ELR (cell line): ENCODE data around the gene TSPO2.

ENCODE experiments used
- DNase-seq: peaks from one replicate; pipeline ENCODE4 v3.0.0-alpha.2; 2015; ENCODE audit warnings: low read depth

Gene TSPO2

GRCh38 chr6:41075651-41076626, 33.7 kb downstream of the TSPO2 start:
- no peak for DNase-seq

- no peak for DNase-seq
Measured at GRCh38 chr6:41077536-41077935, 35.3 kb downstream of the TSPO2 start.

DNA sequence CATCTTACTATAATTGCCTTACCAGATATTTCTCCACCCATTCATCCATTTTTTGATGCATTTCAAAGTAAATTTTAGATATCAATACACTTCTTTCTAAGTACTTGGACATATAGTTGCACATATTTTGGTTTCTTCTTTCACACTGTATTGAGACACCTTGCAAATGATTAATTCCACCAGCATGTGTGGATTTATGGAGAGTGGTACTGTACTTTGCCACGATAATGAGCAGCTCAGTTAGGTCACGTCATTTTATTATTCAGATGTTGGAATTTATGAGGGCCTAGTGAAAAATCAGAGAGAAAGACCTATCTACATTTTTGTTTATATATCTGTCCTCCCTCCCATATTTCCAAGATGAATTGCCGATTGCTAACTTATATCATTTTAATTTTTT, 35.8 kb downstream of the TSPO2 start:
- no peak for DNase-seq

GRCh38 chr6:41079080-41079479, 36.8 kb downstream of the TSPO2 start:
- no peak for DNase-seq

DNA sequence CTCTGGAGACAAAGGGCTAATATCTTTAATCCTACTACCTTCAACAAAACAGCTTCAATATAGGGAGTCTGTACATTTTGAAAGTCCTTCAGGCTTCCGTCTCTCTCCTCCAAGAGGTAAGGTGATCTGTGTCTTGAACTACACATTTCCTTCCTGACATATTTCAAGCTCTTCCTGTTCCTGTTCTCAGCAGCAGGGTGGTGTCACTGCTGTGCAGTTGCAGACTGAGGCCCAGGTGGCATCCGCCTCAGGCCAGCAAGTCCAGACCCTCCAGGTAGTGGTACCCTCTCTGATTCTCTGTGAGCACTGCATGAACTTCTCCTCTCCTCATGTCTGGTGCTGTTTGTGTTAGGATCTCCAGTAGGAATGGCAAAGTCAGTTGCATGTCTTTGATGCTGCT, 38.4 kb downstream of the TSPO2 start:
- DNase-seq: no peak

- DNase-seq: no peak
Measured at GRCh38 chr6:41083072-41083471, 40.8 kb downstream of the TSPO2 start.

- DNase-seq: no peak
Measured at GRCh38 chr6:41085182-41085581, 42.9 kb downstream of the TSPO2 start.

DNA sequence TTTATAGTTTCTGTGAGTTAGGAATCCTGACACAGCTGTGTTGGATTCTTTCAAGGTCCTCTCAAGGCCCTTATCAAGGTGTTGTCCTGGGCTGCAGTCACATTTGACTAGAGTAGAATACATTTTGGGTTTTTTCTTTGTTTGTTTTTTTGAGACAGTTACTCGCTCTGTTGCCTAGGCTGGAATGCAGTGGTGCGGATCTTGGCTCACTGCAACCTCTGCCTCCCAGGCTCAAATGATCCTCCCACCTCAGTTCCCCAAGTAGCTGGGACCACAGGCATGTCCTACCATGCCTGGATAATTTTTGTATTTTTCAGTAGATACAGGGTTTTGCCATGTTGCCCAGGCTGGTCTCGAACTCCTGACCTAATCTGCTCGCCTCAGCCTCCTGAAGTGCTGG, 46.2 kb downstream of the TSPO2 start:
- no peak for DNase-seq

GRCh38 chr6:41090841-41091761, 48.8 kb downstream of the TSPO2 start:
- DNase-seq: no peak

DNA sequence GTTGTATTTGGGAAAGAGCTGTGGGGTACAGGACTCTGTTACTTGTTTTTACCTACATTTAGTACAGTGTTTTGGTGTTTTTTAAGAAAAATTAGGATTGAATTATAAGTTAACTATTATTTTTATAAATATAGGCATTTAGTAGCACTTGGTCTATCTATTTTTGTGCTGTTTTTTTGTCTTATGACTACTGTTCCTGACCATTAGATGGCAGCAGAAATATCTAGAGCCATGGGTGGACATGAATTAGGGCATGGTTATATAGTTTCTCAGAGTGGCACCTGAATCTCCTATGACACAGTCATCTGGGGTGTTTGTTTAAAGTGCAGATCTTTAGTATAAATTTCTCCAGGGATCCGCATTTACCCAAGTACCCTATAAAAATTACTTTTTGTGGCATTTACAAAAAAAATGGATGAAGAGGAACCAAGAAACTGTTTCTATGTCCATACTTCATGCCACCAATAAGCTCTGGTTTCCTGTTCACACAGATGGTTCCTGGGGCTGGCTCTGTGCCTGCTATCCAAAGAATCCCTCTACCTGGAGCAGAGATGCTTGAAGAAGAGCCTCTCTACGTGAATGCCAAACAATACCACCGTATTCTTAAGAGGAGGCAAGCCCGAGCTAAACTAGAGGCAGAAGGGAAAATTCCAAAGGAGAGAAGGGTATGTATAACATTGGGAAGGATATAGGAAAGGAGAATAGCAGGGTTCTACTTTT, 50.3 kb downstream of the TSPO2 start:
- peak; percentile 48 for DNase-seq

DNA sequence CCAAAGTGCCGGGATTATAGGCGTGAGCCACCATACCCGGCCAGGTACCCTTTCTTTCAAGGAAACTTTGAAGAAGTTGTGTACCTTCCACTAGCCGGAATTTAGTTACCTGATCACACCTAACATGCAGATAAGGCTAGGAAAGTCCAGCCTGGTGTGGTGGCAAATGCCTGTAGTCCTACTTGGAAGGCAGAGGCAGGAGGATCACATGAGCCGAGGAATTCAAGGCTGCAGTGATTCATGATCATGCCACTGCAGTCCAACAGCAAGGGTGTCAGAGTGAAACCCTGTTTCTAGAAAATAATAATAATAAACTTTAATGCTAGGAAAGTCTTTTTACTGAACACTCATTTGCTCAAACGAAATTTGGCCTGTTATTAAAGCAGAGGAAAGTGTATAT, 51.5 kb downstream of the TSPO2 start:
- no peak for DNase-seq
